GM19238 (cell line): ENCODE results near the gene NLRP14.
A peak's percentile ranks its signal among the peaks of the same experiment; 100 is the strongest.

Experiments
- DNase-seq: peaks from one replicate; pipeline ENCODE4 v3.0.0; 2011; ENCODE audit warnings: low spot score; ENCODE audit not compliant: insufficient read length

The NLRP14 gene

GRCh38 chr11:7020183-7020917 is at the start of gene NLRP14, which contains the start of gene ZNF214:
TSS of gene NLRP14 (plus strand) at chr11:7020479. CDS start at chr11:7038587, 18,108 bp downstream.
TSS of gene ZNF214 (minus strand) at chr11:7020346. CDS start at chr11:7002835, 17,511 bp downstream.
- DNase-seq: peak; percentile 41

- no peak for DNase-seq
Measured at GRCh38 chr11:6979365-6979764, 40.9 kb upstream of the NLRP14 start.

GRCh38 chr11:6986487-6986886 is 33.8 kb upstream of the NLRP14 start:
- no peak for DNase-seq

- DNase-seq: no peak
Measured at GRCh38 chr11:6988506-6988905, 31.8 kb upstream of the NLRP14 start.

DNA sequence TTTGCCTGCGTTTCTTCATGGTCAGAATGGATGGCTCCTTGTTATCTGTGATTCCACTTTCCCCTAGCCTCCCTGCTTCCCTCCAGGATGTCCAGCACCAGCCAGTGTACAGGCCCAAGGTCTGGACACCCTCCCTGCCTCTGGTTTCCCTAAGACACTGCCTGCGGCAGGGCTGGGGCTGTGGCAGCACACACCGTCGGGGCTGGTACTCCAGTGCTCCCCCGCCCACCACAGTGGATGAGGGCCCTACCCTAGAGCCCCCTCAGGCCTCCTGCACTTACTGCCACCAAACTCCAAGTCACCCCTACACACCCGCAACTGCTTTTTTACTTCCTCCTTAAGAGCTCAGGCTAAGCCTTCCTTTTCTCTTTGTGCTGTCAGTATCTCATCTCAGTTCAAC is 29.1 kb upstream of the NLRP14 start:
- no peak for DNase-seq

GRCh38 chr11:6992026-6992425 is 28.3 kb upstream of the NLRP14 start:
- no peak for DNase-seq

DNA sequence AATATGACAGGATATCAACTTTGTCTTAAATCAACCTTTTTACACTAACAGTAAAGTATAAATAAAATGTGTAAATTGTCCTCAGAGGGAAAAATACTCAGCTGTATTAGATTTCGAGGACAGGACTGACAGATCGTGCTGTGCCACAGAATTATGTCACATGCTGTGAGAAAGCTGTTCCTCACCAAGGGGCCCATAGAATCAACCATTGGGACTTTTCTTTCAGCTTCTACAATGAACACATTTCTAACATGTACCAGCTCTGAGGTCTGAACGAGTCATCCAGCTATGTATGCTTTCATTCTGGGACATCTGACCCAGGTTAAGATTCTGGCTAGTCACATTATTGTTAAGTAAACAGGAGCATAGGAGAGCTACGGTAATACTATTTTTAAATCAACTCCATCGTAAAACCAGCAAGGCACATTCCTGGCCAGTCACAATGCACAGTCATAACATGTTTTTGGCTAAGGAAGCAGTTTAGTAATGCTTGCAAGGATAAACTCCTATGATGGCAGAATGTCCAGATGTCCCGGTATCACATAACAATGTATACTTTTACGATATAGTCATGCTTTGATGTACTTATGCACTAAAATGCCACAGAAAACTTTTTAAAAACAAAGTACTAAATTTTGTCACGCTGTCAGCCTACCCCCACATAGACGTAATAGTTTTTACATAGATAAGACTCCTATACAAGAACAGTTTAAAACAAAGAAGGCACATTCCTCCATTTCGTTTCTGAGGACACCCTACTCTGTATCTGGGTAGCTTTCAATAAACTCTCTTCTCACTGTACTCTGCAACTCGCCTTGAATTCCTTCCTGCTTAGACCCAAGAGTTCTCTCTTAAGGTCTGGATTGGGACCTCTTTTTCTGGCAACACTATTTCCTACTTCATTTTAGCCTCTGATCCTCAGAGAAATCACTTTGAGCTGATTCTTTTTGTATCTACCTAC is 27.5 kb upstream of the NLRP14 start:
- no peak for DNase-seq

DNA sequence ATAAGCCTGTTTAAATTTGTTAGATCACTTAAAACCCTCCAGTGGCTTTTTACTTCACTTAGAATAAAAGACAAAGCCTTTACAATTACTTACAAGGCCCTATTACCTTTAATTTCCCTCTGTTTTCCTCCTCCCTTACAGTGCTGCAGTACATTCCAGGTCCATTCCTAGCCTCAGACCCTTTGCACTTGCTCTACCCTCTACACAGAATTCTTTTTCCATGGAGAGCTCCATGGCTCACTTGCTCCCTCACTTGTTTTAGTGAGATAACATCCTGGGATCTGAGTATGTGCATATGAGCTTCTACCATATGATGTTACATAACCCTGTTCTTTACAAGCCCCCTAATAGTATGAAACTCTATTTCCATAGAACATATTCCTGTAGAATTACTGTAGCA is 24.6 kb upstream of the NLRP14 start:
- no peak for DNase-seq

GRCh38 chr11:7004482-7004881 is 15.8 kb upstream of the NLRP14 start:
- no peak for DNase-seq

DNA sequence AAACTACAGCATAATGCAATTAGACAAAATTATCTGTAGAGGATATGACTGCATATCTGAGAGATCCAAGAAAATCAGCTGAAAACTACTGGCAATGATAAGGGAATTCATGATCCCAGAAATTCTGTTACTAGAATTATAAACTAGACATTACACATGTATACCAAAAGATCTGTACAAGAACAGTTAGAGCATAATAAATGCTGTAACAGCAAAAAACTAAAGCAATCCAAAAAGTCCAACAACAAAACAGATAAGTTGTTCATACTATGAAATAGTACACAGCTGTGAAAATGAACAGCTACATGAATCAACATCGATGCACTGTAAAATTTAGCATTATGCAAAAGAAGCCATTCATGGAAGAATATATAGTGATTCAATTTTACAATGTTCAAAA is 6.2 kb upstream of the NLRP14 start:
- DNase-seq: no peak

GRCh38 chr11:7016011-7016410 is 4.3 kb upstream of the NLRP14 start:
- no peak for DNase-seq

DNA sequence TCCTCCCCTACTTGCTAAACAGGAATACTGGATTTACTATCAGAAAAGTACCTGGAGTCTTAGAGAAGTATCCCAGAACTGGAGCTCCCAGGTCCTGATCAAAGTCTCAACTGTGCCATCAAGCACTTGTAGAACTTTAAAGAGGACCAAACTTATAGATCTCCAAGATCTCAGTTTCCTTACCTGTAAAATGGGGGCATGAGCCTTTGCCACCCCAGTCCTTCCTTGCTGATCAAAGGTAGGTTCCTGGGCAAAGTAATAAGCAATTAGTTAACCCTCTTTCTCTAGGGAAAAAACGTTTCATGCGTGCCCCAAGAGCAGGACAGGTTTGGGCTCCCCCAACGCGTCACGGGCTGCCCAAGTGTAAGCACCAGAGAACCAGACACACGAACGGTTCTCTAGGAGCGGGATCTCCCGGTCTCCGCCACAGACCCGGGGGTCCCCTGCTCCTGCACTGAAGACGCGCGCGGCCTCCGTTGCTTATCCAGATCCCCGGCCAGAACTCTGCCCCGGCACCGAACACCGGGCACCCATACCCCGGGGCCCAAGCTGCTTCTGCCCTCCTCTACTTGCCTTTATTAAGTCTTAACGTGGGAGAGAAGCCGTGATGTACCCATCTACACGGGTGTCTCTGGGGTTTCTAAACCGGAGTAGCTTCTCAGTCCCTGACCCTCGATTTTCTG is 638 bp upstream of the NLRP14 start:
- DNase-seq: no peak

DNA sequence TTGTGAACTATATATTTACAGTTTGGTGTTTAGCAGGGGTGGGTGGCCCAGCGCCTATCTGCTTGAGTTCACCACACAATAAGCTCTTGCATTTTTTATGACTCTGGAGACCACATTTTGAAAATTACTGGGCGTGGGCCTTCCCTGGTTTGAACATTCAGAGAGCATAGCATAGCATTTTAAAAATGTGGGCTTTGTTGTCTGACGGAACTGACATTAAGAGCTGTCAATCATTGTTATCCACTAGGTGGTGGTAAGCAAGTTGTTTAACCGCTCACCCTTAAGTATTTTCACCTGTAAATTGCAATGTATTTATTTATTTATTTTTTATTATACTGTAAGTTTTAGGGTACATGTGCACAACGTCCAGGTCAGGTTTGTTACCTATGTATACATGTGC is 1.0 kb downstream of the NLRP14 start:
- no peak for DNase-seq

- DNase-seq: no peak
Measured at GRCh38 chr11:7028141-7028540, 7.9 kb downstream of the NLRP14 start.

- DNase-seq: no peak
Measured at GRCh38 chr11:7030836-7031235, 10.6 kb downstream of the NLRP14 start.

DNA sequence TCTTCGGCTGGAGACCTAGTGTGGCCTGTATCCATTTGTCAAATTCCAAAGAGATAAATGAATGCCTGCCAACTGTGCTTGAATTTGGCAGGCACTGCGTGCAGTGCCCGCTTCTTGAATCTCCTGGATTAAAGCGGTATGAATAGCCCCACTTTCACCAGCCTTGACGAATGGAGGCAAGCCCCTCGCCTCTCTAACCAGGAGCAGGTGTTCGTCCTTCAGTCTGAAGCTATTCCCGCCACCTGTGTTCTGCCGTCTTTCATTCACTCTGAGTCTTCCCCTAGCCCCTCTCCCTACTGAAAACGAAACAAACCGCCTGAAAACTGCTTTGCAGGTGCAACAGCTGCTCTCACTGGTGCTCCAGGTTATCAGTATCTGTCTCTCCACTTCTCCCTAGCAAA is 11.2 kb downstream of the NLRP14 start:
- no peak for DNase-seq

DNA sequence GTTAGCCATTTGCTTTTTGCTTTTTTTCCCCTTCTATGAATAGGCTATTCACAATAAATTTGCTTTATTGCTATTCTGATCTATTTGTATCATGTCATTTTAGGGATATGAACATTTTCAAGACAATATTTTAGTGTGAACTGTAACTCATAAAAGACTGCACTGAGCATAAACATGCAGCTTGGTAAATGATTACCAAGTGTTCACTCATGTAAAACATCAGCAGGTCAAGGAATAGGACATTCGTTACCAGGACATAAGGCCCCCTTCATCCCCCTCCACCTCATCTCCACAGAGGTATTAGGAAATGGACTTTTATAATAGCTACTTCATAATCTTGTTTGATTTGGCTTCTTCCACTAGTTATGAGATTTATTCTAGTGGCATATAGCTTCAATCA is 12.4 kb downstream of the NLRP14 start:
- DNase-seq: no peak

- no peak for DNase-seq
Measured at GRCh38 chr11:7034019-7034418, 13.7 kb downstream of the NLRP14 start.

- DNase-seq: no peak
Measured at GRCh38 chr11:7046474-7047175, 26.3 kb downstream of the NLRP14 start.

GRCh38 chr11:7050191-7050590 is 29.9 kb downstream of the NLRP14 start:
- DNase-seq: no peak

DNA sequence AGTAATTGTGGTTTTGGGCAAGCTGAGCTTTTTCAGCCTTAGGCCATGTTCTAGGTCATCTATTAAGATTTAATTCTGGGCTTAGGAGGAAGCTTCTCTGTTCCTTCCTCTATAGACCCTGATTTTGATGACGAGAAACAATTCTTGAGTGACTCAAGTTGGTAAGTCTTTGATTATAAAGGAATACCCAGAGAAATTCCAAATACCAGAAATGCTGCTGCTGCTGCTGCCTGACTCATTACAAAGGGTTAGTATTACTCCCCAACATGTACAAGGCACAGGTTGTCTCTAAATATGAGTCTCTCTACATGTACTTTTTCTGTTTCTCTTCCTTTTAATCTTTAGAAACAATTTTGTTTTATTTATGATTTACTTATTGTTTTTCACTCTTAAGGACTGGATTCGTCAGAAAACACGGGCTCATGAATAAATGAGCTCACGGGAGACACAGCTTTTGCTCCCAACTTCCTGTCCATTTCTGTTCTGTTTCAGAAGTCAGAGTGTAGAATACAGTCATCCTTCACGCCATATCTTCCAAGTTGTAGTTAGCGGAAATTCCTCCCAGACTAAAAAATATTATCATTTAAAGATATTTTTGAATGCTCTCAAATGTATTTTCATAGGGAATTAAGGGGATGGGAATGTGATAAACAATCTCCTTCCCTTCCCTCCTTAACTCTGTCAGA is 36.7 kb downstream of the NLRP14 start:
- DNase-seq: no peak
